HG03064 (cell line): ENCODE measurements around the gene PIGM.
"Not testable (repeated sequence)": the region's sequence is repeated elsewhere in the genome, so short reads cannot be mapped to it uniquely, and the experiment has no call there.

Source experiments
- ATAC-seq: cut with Tn5 transposase; IDR thresholded peaks from one replicate; pipeline ENCODE4 v1.9.1; 2021; ENCODE audit warnings: low read depth; ENCODE audit not compliant: unreplicated experiment

PIGM gene

DNA sequence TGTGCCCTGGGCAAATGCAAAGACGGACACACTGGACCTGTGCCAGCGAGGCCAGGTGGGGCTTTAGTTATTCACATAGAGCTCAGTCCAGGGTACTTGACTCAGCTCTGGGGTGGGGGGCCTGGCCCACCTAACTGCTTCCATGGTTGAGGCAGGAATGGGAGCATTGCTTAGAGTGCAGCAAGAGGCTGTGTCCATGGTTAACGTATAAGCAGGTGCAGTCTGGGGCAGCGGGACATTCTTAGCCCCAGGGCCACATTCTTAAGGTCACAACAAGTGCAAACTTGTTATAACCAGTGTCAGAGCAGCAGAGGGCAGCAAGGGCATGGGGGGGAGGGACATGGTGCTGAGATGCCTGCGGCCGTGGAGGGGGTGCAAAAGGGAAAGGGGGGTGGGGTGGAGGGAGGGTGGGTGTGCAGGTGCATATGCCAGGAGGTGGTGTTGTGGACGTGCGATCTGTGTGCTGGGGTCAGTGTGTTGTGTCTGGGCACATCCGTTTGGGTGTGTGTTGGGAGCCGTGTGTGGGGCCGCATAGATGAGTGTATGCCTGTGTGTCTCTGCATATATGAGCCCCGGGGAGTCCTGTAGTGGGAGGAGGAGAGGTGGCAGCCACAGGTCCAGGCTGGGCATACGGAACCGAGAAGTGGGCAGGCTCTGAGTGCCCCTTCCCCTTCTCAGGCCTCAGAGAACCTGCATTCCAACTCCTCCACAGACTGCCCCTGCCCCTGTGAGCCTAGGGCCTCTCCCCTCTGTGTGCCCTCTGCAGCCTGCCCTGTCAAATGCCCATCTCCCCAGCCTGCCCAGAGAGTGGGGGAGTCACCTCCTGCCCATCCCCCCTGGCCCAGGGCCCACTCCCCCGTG is 29.8 kb upstream of the PIGM start:
- no peak for ATAC-seq

DNA sequence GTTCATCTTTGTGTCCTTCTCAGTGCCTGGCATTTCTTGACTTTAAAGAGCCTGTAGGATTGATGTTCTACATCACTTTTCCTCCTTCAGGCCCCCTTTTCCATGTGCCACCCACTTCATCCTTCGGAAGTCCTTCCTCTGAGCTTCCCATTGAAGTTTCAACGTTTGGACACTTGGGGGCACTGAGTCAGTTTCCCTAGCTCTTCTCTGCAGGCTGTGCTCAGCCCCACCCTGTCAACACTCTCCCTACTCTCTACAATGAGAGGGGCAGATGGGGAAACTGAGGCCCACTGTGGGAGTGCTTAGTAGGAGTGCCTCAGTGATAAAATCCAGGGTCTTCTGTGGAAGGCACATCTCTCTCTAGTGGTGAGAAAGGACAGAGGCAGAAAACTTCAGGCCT is 26.3 kb upstream of the PIGM start:
- ATAC-seq, result no peak

DNA sequence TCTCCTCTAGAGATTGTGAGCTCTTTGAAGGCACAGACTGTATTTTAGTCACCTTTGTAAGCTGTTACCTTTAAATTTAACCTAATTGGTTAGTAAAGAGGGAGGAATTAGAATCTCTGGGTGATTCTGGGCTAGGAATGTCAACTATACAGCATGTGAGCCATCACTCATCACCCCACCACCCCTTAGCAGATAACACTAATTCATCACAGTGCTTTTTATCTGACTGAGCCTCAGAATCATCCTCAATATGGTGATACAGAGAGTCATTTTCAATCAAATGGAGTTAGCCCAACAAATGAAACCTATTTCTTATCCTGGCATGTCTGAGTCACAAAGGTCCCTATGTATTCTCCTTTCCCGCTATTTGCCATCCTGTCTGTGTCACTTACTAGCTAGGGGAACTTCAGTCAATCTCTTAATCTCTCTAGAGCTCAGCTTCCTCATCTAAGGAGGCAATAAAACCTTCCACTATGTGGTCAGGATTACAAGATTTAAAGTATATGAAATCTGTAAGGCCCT is 24.9 kb upstream of the PIGM start:
- no peak for ATAC-seq

- no peak for ATAC-seq
Observed at GRCh38 chr1:160053548-160054365, 22.0 kb upstream of the PIGM start.

DNA sequence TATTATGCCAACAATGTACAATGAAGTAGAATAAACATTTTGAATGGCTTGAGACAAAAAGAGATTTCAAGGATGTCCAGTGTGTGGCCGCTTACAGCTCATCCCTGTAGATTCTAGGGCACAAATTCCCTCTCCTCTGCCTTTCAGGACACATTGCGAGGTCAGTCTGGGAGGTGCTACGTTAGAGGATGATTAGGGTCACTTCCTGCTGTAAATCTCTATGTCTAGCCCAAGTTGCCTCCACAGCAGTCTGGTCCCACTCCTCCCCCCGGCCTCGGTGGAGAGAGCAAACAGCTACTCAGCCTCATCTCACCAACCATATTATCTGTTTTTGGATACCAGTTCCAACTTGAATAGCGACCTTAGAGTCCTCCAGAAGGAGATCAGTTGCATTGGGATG is 21.1 kb upstream of the PIGM start:
- no peak for ATAC-seq

DNA sequence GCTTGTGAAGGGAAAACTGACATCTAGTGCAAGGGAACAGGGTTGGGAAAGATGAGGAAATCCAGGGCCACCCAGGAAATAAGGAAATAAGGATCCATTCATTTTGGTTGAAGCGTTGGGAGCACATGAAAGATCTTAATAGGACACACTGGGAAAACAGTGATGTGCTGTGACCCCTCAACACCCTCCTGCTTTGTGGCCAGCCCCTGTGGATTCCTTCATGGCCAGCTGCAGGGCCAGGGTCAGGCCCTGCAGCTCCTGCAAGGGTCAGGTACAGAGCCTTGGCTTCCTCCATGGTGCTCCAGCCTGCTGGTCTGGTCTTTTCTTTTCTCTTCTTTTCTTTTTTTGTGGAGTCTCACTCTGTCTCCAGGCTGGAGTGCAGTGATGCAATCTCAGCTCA is 18.8 kb upstream of the PIGM start:
- no peak for ATAC-seq

GRCh38 chr1:160050182-160050581 is 18.4 kb upstream of the PIGM start:
- ATAC-seq, result not testable (repeated sequence)

- ATAC-seq, result no peak
Observed at GRCh38 chr1:160049101-160049500, 17.3 kb upstream of the PIGM start.

GRCh38 chr1:160048335-160048734 is 16.5 kb upstream of the PIGM start:
- ATAC-seq, result no peak

DNA sequence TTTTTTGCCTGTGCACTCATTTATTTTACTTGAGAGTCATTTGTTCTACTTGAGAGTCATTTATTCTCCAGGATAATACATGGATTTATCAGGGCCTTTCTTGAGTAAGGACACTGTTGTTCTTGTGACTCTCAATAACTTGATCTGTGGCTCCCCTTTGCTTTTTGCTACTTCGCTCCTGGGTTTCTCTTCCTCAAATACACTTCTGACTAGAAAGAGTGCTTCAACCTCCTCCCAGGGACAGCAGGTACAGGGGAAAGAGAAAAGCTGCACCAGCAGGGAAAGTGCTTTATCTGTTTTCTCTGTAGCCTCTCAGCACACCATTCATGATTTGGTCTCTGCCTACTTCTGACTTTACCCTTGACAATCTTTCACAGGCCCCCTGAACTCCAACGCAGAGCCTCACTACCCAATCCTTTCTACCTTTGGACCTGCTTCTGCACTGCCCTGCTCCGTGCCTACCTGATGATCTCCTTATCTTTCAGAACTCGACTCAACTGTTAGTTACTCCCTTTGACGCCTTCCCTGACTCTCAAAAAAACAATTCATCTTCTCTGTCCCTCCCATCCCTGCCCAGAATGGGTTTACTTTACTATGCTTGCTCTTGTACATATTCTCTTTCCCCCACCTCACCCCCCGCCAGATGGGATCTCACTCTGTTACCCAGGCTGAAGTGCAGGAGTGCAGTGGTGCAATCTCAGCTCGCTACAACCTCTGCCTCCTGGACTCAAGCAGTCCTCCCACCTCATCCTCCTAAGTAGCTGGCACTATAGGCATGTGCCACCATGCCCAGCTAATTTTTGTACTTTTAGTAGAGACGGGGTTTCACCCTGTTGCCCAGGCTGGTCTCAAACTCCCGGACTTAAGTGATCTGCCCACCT is 15.6 kb upstream of the PIGM start:
- ATAC-seq, result no peak

GRCh38 chr1:160046494-160047110 is 14.8 kb upstream of the PIGM start:
- no peak for ATAC-seq

DNA sequence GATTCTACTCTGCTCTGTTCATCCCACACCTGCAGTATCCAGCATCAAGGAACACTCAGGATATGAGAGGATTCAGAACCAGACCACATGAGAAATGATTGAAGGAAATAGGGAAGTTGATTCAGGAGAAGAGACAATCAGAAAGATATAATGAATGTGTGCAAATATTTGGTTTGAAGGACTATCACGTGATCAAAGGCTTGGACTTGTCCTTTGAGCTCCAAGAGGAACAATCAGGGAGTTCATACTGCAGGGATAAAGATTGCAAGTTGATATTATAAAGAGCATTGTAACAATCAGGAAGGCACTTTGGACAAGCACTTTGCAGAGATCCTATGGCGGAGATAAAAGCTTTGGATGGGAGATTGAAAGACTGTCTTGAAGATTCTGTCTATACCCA is 13.9 kb upstream of the PIGM start:
- no peak for ATAC-seq

DNA sequence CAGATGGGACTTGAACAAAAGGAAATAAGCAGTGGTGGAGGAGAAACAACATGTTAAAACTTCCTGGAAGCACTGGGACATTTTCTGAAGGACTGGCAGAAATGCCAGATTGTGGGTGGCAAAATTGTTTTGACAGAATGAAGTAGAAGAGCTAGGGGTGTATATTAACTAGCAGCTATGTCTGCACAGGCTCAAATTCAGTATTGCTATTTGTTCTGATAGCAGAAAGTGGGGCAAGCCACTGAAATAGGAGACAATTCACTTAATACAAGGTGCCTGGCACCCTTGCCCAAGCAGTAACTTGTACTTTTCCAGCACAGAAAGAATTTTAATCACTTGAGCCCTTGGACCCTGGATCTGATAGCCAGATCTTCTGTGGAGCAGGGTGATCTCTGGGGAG is 11.8 kb upstream of the PIGM start:
- ATAC-seq, result no peak

DNA sequence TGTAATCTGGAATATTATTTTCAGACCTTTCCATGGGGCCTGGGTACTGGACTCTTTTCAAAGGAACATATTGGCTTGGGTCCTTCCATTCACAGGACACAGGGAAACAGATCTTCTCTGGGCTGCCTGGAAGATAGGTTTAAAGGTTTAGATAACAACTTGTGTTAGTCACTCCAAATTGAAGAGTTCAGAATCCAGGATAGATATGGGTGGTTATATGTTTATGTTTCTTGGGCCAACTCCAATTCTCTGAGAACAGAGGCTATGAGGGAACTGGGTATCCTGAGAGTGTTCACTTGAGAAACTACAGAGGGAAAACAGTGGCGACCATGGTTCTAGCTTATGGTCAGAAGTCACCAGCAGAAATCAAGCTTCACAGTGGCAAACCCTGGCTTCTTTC is 8.7 kb upstream of the PIGM start:
- no peak for ATAC-seq

DNA sequence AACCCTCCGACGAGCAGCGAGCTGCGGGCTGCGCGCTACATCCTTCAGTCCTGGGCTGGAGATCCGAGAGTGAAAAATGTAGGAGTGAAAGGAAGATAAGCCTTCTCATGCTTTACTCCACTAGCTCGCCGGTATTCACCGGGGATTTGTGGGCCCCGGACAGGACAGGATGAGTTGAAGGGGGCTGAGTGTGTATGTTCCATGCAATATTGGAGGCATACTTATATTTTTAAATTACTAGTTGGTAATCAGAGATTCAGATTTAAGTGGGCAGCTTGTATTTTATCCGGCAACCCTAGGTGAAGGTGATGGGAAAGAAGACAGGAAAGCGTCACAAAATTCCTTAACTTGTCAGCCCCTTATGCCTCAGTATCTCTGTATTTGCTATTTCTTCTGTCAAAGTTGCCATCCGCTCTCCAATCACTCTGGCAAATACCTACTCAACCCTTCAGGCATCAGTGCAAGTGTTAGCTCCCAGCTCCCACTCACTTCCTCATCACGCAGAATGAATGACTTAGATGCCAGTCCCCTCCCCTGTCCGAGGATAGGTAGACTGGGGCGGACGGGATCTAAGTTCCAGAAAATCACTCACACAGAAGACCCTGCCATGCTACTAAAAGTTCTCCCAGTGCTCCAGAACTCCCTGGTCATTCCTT is 503 bp upstream of the PIGM start:
- peak; percentile 15 for ATAC-seq

DNA sequence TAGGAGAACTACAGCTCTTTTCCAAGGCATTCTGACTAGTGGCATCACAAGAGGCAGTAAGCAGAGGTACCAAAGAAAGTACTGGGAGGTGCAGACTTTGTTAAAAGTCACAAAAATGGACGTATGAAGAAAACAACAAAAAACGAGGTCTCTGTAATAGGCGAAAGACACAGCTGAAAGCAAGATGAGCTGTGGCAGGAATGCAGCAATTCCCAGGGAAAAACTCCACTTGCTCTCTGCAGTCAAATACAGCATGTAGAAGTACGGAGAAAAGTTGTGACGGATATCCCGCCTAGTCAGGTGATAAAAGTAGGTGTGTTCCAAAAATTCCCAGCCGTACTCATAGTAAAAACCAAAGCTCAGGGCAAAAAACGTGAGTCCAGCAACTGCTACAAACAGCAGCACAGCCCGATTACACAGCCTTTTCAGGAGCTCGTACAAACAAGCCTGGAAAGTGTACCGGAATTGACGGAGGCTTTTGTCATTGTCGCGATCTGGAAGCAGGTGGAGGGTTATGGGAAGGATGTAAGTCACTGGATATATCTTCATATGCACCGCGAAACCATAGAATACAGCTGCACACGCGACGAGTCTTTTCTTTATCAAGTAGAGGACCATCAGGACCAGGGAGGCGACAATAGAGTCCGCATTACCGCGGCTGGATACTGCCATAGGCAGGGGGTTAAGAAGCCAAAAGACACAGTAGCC is 979 bp downstream of the PIGM start:
- ATAC-seq, result peak; percentile 11

- ATAC-seq, result no peak
Observed at GRCh38 chr1:160028426-160028825, 3.4 kb downstream of the PIGM start.

- no peak for ATAC-seq
Observed at GRCh38 chr1:160025314-160025713, 6.5 kb downstream of the PIGM start.
